ENCODE results near the gene SERINC1.

The SERINC1 gene

GRCh38 chr6:122393351-122393896, 78.2 kb downstream of the SERINC1 start:
- no peak for DNase-seq (ENCODE audit: low read depth in 2 of 2)
